NCI-H2171 treated with DMSO at 0.1 percent for 48 hours (cell line): ENCODE data around the gene TEX53.
A peak's percentile ranks its signal among the peaks of the same experiment; 100 is the strongest.

Experiments
- DNase-seq: peaks from one replicate; lab custom pipeline; 2025; lab: John Stamatoyannopoulos, UW

Gene TEX53

DNA sequence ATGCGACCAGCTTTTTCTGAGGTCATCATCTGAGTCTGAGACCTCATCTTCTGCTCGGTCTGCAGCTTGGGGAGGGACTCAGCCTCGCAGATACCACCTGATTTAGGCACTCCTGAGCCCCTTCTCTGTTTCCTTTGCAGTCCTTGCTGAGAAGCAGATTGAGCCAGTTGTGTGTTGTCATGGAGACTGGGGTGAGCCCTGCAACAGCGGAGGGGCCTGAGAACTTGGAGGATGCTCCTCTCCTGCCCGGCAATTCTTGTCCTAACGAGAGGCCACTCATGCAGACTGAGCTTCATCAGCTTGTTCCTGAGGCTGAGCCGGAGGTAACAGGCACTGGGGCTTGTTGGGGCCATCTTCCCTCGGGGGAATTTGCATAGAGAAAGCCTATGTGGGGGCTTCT is 19.2 kb downstream of the TEX53 start:
- no peak for DNase-seq

- no peak for DNase-seq
Measured at GRCh38 chr9:114634387-114634786, 23.2 kb downstream of the TEX53 start.

- no peak for DNase-seq
Measured at GRCh38 chr9:114633438-114634089, 24.0 kb downstream of the TEX53 start.

GRCh38 chr9:114631166-114631565 is 26.4 kb downstream of the TEX53 start:
- no peak for DNase-seq

- DNase-seq, result no peak
Measured at GRCh38 chr9:114629563-114630090, 28.0 kb downstream of the TEX53 start.

DNA sequence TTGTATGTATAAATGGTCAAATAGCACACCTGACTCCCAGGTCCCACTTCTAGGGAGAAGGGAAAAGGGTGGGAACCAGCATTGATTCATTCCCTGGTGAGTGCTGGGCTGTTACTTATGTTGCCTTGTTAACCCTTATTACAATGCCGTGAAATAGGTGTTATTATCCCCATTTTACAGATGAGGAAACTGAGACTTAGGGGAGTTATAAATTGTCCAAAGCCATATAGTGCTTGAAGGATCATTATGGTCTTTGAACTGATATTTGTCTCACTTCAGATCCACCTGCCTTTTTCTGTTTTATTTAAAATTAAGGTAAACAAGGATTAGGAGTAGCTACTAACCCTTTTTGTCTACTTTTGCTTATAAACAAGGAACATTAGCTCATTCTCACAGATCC is 30.1 kb downstream of the TEX53 start:
- no peak for DNase-seq

DNA sequence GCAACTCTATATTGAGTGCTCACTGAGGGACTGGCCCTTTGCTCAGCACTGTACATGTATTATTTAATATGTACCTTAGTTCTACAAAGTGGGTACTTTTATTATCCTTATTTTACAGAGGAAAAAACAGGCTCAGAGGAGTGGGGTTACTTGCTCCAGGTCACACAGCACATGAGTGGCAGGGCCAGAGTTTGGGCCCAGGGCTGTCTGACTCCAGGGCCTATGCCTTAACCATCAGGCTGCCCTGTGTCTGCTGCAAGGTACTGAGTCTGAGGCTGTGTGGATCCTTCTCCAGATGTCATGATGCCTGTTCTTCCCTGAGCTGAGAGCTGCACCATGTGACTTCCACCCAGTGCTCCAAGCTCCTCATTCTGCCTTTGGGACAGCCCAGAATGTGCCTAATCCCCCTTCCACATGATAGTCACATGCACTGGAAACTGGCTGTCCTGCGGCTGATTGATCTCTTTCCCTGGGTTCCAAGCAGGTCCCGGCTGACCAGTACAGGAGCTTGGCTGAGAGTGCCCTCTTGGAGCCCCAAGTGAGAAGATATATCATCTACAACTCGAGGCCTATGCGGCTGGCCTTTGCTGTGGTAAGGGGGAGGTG is 31.1 kb downstream of the TEX53 start:
- no peak for DNase-seq

GRCh38 chr9:114624677-114625076 is 32.9 kb downstream of the TEX53 start:
- DNase-seq, result no peak

GRCh38 chr9:114621975-114622609 is 35.5 kb downstream of the TEX53 start:
- DNase-seq, result no peak

DNA sequence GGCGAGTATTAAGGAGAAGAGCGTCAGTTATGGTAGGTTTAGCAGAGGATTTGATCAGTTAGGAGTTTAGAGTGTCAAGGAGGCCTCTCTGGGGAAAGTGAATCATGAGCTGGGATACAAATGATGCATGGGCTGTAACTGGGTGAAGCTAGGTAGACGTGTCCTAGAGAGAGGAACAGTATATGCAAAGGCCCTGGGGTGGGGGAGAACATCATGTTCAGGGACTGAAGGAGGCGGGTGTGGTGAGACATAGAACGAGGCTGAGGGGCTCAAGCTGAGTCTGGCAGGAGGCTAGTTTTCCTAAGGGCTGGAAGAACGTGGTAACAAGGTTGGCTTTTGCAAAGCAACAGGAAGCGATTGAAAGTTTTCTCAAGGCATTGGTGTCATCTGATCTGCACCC is 36.0 kb downstream of the TEX53 start:
- no peak for DNase-seq

DNA sequence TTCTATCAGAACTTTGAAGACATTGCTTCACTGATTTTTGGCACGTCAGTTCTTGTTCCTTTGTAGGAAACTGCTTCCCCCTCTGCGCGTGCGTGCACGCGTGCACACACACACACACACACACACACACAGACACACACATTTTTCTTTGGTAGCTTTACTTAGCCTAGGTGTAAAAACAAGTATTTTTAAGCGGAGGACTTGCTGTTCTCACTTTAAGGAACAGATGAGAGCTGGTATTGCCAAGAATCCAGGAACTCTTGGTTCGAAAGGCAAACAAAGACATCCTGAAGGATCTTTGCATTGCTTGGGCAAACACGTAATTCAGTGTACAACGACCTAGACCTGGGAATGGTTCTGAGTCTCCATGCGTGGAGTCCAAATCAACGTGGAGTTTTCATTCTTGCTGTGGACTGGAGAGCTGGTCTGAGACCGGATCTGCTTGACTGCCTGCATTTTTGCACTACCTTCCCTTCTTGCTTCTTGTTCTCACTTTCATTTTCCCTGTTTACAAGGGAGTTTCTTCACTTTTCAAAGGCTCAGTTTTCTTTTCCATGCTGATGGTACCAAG is 38.3 kb downstream of the TEX53 start:
- DNase-seq, result no peak

DNA sequence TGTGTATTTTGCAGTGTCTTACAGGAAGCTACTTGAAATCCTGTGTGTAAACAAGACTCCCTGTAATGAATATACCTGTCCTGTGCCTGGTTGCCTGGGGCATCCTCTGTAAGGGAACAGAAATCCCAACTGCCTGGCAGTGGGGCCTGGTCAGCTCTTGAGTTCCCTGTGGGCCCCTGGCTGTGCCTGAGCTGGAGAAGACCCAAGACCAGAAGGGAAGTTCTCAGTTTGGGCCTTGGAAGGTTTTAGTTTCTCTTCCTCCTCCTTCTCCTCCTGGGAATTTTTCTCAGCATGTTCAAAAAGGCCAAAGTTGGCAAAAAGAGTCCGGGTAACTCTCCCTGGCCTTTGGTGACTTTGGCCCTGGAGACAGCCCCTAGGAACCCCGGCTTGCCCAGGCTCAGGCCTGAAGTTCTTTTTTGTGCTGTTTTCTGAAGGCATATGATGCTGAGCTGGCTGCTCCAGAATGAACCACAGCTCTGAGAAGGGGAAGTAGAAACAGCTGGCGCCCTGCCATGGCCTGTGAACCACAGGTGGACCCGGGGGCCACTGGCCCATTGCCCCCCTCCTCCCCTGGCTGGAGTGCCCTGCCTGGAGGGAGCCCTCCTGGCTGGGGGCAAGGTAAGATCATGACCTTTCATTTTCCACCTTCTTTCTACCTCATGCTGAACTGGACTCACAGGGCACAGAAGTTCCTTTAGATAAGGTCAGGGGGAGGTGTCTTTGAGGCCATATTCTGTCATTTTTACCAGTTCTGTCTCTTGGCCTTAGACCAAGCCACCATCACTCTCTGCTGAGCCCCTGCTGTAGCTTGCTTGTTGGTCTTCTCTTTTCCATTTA is 40.7 kb downstream of the TEX53 start:
- DNase-seq, result no peak

DNA sequence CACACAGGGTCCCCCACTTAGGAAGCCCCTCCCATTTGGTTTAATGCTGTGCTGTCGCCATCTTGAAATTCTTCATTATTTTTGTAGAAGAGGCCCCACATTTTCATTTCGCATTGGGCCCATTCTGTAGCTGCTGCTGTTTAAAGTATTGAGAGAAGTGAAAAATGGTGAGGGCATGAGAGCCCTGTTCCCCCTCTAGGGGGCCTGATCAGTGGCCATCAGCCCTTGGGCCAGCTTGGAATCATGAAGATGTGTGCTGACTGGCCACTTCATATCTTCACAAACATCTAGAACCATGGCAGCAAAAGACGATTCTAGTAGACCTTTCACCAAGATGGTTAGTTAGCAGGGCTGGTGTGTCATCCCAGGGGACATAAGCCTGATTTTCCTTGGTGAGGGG is 43.2 kb downstream of the TEX53 start:
- no peak for DNase-seq

GRCh38 chr9:114613919-114614318 is 43.7 kb downstream of the TEX53 start:
- no peak for DNase-seq

DNA sequence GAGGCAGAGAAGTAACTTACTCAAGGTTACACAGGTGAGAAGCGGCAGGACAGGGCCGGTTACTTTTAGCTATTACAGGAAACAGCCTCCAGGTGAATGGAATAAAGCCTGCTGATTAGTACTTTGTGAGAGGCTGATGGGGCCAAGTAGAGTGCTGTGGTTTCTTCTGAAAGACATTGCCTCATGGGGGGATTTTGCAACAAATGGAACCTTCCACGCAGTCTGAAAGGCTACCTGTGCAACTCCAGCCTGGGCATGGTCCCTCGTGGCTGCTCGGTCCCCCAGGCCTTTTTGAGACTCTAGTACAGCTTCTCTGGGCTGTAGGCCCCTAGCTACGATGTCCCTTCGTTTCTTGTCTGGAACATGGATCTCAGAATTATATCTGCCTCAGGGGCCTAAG is 44.5 kb downstream of the TEX53 start:
- no peak for DNase-seq

GRCh38 chr9:114612272-114612923 is 45.2 kb downstream of the TEX53 start:
- peak; percentile 46 for DNase-seq

GRCh38 chr9:114611516-114612271 is 45.9 kb downstream of the TEX53 start:
- peak; percentile 59 for DNase-seq

DNA sequence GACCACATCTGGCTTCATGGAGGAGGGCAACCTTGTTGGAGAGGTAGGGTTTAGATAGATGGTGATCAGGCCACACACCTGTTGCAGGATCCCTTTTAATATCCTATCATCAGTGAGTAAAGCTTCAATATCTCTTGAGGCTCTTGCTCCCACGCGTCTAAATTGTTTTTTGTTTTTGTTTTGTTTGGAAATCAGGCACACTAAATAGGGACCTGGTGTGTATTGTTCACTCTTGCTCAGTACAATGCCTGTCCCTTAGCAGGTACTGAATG is 49.1 kb downstream of the TEX53 start:
- no peak for DNase-seq

GRCh38 chr9:114607671-114608524 is 49.7 kb downstream of the TEX53 start:
- no peak for DNase-seq

- DNase-seq, result no peak
Measured at GRCh38 chr9:114606597-114607207, 50.9 kb downstream of the TEX53 start.
